ENCODE results near the gene XPA.

Gene XPA

DNA sequence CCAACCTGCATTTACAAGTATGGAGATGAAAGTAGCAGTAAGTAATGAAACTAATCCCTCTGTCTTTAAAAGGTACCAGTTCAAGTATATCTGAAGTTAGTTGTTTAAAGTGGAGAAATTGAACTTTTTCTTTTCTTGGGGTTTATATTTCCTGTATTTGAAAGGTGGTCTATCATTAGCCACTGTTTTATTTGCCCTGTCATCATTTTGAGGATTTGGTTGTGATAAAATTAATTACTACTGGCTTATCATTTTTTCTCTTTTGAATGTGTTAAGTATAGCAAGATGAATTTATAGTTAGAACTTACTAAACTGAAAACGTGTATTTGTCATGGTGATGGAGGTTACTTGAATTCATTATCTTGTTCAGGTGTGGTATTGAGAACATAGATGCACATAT is 38.4 kb downstream of the XPA start:
- no peak for DNase-seq

- no peak for DNase-seq
Measured at GRCh38 chr9:97651646-97652045, 45.5 kb downstream of the XPA start.

DNA sequence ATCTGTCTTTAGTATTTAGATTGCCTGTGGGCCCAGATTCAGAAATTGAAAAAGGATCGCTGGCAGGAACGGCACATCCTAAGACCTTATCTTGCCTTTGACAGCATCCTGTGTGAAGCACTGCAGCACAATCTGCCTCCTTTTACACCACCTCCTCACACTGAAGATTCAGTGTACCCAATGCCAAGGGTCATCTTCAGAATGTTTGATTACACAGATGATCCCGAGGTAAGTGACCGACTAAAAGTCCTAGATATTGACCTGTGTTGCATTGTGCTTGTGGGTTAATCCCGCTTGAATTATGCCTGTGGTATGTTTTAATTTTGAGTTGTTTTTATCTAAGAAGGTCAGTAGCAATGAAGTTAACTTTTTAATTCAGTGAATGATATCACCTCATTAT is 49.1 kb downstream of the XPA start:
- no peak for DNase-seq

DNA sequence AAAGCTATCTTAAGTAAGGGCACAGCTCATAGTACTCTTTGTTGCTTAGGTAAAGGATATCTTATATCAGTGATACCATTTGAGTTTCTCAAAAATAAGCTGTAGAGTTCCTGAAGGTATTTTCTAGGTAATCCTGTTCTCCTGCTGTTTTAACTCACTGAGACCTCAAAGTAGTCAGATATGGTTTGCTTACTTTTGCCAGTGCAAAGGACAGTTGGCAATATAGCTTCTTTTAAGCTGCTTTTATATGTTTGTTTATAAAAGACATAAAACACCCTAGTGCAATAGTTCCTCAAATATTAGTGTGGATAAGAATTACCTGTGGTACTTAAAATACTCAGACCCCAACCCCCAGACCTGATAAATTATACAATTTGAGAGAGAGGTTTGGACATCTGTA is 51.4 kb downstream of the XPA start:
- DNase-seq, result no peak

DNA sequence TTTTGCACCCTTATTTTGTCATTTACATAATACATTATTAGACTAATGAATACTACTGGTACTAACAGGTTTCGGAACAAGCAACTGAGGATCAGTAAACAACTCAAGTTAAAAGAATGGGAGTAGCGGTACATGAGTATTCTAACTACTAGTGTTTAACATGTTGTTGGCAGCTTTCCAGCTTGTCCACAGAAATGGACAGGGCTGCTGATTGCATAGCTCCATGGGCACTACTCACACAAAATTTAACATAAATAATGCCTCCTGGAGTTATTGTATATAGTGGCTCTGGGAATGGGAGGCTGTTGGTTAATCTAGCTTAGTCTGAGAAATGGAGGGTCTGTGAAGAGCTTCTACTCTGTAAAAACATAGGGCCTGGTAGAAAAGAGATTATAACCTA is 56.8 kb downstream of the XPA start:
- no peak for DNase-seq

GRCh38 chr9:97638666-97639065 is 58.5 kb downstream of the XPA start:
- DNase-seq, result no peak

GRCh38 chr9:97636903-97637302 is 60.2 kb downstream of the XPA start:
- DNase-seq, result no peak

DNA sequence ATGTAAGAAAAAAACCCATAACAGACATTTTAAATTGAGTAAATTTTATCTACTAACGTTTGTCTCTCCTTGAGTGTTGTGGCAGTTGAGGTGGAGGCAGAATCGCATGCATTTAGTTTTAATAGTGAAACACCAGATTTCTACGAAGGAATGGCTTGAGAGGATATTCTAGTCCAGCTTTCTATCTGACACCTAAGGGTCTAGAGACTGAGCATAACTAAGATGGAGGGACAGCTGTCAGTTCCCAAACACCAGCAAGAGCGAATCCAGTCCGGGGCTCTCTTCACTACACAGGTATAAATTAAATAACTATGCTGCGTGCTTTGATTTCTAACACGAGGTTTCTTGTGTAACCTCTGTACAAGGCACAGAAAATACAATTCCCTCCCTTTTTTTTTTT is 62.1 kb downstream of the XPA start:
- no peak for DNase-seq

DNA sequence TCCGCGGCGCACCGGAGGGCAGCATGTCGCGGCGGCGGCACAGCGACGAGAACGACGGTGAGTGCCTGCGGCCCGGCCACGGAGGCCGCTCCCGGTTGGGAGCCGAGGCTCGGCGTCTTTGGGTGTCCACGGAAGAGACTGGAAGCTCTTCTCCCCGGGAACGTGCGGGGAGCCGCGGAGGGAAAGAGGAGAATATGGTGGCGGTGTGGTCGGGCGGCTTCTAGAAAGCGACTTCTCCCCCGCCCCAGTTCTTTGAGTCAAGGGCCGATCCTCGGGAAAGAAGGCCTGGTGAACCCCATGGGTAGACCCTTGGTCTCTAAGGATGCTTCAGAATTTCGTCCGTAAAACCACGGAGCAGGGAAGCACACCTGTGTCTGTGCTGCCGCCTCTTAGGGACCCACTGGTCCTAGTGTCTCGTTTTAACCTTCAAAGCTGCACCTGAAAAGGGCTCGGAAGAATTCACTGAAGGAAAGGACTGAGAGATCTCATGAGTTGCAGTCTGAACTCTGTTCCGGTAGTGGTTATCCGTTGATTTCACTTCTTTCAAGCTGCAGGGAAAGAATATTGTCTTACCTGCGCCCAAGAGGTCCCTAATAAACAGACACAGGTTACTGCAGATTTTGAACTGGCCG is 63.2 kb downstream of the XPA start:
- peak in 1 of 51 donors; percentile 47 for DNase-seq

GRCh38 chr9:97632985-97633858 is 63.9 kb downstream of the XPA start, which contains the start of the genes NCBP1 and TSTD2:
Gene NCBP1 (plus strand): TSS chr9:97633821. CDS start chr9:97633882, 61 bp downstream.
Gene TSTD2 (minus strand): TSS chr9:97633368. CDS start chr9:97627562, 5,806 bp downstream.
- peak; percentile 89 to 100 (median 97) for DNase-seq

GRCh38 chr9:97632248-97632984 is 64.7 kb downstream of the XPA start:
- peak in 13 of 51 donors; percentile 7 to 48 (median 23) for DNase-seq

- no peak for DNase-seq
Measured at GRCh38 chr9:97630591-97630990, 66.5 kb downstream of the XPA start.

GRCh38 chr9:97629156-97629555 is 68.0 kb downstream of the XPA start:
- no peak for DNase-seq

GRCh38 chr9:97628668-97629067 is 68.5 kb downstream of the XPA start:
- DNase-seq, result no peak

DNA sequence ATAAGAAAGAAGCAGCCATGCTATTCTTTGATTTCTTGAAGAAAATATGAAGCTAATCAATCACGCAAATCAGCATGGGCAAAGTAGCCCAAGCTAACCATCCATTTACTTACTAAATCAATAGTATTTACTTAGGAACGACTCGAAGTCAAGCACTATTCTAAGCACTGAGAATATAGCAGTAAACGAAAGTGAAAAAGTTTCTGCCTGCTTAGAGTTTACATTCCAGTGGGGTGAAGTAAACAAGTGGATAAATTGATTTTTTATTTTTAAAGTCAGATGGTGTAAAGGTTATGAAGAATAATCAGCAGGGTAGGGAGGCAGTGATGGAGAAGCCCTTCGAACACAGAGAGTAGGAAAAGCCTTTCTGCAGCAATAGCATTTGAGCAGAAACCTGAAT is 69.5 kb downstream of the XPA start:
- no peak for DNase-seq

- DNase-seq, result no peak
Measured at GRCh38 chr9:97625620-97626019, 71.5 kb downstream of the XPA start.
